ENCODE results near the gene PRKG1. TPM values are rescaled to one million over a fixed set of nuclear protein-coding genes. Genes with fewer than 3 reads are reported as not detected.

Gene PRKG1
- total RNA-seq, 1 experiment from 2014 or later, result 16.5 TPM

DNA sequence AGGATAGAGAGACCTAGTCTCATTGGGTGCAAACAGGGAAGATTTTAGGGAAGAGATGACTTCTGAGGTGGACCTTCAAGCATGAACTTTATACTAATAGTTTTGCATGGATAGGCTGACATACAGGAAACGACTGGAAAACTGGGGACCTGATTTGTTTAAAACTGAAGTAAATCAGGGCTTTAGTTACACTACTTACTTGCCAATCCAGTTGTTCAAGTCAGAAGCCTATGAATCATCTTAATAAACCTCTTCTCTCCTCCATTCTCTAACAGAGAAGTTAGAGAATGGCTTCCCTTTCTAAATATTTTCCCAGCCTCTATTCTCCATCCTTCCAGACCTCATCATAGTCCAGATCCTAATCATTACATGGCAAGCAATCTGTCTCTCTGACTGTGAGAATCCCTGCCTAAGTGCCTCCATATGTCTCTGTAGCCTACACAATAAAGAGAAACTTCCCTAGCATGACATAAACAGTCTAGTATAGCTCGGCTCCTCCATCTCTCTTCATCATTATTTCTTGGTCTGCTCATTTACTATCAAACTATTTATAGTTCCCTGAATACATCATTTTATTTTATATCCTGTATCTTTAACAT is 55.8 kb downstream of the PRKG1 start:
- ChIA-PET POLR2A (no interaction called here), CTCF (no interaction called here)
- ATAC-seq, result no peak

More for the DNA sequence above, 55.8 kb downstream of the PRKG1 start:
- no peak overlapping the region for H3K4me3 Mint-ChIP-seq
- H3K36me3 Mint-ChIP-seq, result peaks cover 8% of the 10 kb centered on the region
- TF ChIP-seq ZNF396 (CRISPR knock-in tag; IDR thresholded peaks at IDR 0.05; ENCODE audit: borderline replicate concordance) (no peak), EMX1 (CRISPR knock-in tag; IDR thresholded peaks at IDR 0.05) (no peak), PRRX2 (CRISPR knock-in tag; IDR thresholded peaks at IDR 0.05) (no peak), IRF1 (CRISPR knock-in tag; IDR thresholded peaks at IDR 0.05) (no peak), FOXP4 (CRISPR knock-in tag; IDR thresholded peaks at IDR 0.05) (no peak), ATF1 (CRISPR knock-in tag; IDR thresholded peaks at IDR 0.05) (no peak), ZNF425 (CRISPR knock-in tag; conservative IDR thresholded peaks at IDR 0.05) (no peak), ZNF263 (CRISPR knock-in tag; IDR thresholded peaks at IDR 0.05; ENCODE audit: low read depth) (no peak), ERG (CRISPR knock-in tag; IDR thresholded peaks at IDR 0.05) (no peak), ZNF232 (CRISPR knock-in tag; IDR thresholded peaks at IDR 0.05) (no peak), SOX15 (CRISPR knock-in tag; IDR thresholded peaks at IDR 0.05) (no peak), CREB1 (CRISPR knock-in tag; IDR thresholded peaks at IDR 0.05) (no peak)
- TF ChIP-seq, protein P1, sequence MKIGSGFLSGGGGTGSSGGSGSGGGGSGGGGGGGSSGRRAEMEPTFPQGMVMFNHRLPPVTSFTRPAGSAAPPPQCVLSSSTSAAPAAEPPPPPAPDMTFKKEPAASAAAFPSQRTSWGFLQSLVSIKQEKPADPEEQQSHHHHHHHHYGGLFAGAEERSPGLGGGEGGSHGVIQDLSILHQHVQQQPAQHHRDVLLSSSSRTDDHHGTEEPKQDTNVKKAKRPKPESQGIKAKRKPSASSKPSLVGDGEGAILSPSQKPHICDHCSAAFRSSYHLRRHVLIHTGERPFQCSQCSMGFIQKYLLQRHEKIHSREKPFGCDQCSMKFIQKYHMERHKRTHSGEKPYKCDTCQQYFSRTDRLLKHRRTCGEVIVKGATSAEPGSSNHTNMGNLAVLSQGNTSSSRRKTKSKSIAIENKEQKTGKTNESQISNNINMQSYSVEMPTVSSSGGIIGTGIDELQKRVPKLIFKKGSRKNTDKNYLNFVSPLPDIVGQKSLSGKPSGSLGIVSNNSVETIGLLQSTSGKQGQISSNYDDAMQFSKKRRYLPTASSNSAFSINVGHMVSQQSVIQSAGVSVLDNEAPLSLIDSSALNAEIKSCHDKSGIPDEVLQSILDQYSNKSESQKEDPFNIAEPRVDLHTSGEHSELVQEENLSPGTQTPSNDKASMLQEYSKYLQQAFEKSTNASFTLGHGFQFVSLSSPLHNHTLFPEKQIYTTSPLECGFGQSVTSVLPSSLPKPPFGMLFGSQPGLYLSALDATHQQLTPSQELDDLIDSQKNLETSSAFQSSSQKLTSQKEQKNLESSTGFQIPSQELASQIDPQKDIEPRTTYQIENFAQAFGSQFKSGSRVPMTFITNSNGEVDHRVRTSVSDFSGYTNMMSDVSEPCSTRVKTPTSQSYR (CRISPR knock-in tag; IDR thresholded peaks at IDR 0.05), result no peak
- TF ChIP-seq, protein P2, sequence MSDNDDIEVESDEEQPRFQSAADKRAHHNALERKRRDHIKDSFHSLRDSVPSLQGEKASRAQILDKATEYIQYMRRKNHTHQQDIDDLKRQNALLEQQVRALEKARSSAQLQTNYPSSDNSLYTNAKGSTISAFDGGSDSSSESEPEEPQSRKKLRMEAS (CRISPR knock-in tag; IDR thresholded peaks at IDR 0.05), result no peak
- TF ChIP-seq, protein P3, sequence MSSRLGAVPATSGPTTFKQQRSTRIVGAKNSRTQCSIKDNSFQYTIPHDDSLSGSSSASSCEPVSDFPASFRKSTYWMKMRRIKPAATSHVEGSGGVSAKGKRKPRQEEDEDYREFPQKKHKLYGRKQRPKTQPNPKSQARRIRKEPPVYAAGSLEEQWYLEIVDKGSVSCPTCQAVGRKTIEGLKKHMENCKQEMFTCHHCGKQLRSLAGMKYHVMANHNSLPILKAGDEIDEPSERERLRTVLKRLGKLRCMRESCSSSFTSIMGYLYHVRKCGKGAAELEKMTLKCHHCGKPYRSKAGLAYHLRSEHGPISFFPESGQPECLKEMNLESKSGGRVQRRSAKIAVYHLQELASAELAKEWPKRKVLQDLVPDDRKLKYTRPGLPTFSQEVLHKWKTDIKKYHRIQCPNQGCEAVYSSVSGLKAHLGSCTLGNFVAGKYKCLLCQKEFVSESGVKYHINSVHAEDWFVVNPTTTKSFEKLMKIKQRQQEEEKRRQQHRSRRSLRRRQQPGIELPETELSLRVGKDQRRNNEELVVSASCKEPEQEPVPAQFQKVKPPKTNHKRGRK (CRISPR knock-in tag; IDR thresholded peaks at IDR 0.05; ENCODE audit: borderline replicate concordance), result no peak
- TF ChIP-seq, protein P4, sequence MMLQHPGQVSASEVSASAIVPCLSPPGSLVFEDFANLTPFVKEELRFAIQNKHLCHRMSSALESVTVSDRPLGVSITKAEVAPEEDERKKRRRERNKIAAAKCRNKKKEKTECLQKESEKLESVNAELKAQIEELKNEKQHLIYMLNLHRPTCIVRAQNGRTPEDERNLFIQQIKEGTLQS (CRISPR knock-in tag; conservative IDR thresholded peaks at IDR 0.05), result no peak
- peaks cover 4% of the 10 kb centered on the region for H3K4me1 Mint-ChIP-seq
- peaks cover 10% of the 10 kb centered on the region for H3K9me3 Mint-ChIP-seq
- H3K27me3 Mint-ChIP-seq (ENCODE audit: low read depth), result no peaks in the 10 kb centered on the region
- H3K27ac Mint-ChIP-seq, result no peak overlapping the region
- no peak for DNase-seq (ENCODE audit: low spot score)

Measured in WTC11 (cell line).